Measurements from ENCODE around the gene POU3F3.

POU3F3 gene

DNA sequence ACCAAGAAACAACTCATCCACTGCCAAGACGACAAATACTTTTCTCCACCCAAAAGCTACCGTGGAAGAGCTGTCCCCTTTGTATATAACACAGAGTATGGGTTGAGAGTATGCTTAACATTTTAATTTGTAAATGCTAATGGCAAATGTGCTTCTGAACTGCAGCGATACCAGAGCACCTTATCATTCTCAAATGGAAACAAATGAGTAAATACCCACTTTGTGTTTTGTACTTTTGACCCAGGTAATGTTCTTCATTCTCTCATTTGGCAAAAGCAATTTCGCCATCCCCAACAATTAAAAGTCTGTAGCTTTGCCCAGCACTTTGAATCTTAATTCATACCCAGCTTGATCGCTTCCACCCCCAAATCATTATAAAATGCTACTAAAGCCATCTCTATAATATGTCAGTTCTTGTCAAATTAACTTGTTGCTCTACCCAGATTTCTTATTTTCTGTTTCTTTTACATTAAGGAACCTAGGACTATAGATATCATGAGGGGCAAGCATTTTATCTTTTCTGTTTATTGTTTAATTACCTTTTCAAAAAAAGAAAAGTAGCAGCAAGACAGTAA is 6.2 kb upstream of the POU3F3 start:
- no peak for DNase-seq

DNA sequence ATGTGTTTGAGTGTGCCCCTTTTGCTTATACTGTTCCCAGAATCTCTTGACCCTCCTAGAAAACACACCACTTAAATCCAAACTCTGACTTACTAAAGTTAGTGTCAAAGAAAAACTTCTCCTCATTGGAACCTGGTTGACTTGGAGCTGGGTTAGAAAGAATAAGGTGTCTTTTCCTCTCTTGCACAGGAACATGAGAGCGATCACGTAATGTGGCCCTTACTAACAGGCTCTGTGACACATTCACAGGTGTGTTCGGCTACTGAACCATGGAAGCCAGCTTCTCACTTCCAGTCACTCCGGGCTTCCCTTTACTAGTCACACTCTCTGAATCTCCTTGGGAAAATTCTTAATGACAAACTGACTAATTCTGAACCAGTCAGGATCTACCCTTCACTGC is 5.4 kb upstream of the POU3F3 start:
- no peak for DNase-seq

DNA sequence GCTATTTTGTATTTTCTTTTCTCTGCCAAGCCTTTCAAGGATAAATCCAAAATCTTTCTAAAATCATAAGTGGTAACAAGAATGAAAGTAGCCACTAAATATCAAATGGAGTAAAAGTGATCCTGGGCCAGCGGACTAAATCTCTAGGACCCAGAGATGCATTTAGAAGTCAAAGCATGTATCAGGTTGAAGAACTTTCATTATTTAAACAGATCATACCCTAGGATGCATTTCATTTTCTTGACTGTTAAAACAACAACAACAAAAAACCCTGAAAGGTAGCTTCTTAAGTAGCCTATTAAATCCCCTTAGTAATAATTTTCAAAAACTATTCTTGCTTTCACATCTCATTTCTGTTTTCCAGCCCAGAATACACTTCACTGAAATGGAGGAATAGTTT is 4.8 kb upstream of the POU3F3 start:
- no peak for DNase-seq

DNA sequence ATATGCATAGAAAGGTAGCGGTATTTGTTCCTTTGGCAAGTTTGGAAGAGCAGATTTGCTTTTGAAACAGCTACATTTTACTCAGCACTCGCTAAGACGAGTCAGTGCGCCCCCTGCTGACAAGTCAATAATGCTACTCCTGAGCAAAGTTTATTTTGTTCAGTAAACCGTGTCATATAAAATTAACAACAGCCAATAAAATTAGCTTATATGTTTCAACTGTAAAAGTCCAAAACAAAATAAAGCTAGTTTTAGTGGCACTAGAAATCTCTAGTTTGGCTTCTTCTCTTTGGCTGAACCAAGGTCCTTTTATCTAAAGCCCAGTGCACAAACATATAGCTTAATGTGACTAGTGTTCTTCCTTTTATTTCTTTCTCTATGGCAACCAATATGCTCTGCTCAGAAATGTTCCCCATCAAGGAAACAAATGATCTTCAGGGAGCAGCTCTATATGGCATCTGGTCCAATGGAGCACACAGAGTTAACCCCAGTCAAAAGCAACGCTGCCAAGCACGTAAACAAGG is 4.2 kb upstream of the POU3F3 start:
- peak; percentile 28 for DNase-seq

DNA sequence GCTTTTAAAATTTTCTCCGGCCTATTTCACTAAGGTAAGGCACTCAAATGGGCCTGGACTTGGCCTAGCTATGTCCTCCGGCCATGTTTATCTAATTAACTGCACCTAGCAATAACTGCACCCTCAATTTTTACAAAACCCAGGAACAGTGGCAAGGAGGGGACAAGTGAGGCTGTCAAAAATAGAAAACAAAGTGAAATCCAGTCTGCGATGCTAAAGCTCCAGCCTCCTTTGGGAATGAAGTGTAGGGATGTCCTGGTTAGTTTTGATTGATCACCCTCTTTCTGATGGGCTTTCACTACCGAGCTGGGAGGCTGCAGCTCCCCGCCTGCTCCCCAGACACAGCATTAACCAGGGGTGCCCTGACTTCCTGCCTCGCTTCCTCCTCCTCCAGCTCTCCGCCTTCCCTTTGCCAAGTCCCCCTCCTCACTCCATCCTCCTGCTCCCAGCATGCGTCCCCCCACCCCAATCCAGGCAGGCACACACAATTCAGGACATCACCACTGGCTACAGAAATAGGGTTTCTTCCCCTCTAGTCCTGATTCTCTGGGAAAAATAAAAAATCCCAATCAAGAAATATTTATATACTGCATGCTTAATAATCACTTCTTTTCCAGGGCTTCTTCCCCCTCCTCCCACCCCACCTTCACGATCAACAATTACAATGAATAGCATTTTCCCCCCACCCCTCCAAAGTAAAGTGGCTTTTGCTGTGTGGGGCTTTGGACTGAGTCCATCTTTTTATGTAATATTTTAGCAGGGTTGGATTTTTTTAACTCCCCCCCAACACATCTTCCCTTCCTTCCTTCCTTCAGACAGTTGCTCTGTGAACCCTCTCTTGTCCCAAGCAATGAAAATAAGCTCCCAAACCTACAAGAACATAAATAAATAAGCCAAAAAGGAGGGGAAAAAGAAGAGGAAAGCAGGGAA is 3.3 kb upstream of the POU3F3 start:
- no peak for DNase-seq

DNA sequence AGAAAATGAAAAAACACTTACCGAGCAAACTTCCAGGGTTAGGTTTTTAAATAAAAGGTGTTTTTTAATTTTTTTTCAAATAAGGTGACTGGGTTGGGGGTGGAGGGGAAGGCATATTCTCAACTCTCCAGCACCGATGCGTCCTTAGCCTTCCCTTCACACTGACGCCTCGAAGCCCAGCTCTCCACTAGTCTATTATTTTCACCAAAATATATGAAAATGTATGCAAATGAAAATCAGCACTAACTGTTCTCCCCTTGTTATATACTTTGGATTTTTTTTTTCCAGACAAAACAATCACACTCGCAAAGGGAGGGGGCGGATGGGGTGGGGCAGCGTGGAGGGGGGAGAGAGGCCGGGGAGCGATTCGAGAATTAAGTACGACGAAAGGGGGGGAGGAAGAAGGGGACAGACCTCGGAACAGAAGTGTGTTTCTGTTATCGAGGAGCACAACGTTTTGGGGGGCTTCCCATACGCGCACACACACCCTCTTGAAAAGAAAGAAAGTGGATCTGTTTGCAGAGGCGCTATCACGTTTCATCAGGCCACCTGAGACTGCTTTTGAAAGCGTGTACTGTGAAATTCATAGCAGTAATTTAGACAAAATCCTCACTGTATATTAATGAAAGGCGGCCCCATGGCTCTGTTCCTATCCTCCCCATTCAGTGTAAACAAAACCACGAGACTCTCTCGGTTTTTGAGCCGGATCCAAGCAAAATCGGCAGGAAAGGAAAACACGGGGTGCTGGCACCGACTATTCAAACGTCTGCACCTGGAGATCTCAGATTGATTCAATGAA is 2.4 kb upstream of the POU3F3 start:
- no peak for DNase-seq

DNA sequence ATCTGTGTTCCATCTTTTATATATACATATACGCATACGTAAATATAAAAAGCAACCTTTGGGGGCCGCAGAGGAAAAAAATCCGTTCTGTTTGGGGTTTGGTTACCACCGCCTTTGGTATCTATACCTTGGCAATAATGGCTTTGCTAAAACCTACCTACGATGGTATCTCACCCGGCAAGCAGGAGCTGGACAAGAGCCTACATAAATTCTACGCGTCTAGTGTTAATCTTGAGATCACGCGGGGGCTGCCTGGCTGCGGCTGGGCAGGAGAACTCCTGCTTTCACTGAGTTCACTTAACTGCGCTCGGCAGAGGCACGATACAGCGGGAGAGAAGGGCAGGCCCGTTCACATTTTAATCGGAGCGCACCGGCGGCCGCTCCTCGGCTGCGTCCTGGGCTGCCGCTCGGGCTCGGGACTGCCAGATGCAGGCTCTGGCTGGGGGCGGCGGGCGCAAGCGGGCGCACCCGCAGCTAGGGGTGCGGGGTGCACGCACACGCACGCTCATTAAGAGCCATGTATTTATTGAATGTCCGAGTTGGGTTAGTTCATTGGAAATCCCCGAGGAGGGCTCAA is 1.7 kb upstream of the POU3F3 start:
- no peak for DNase-seq

DNA sequence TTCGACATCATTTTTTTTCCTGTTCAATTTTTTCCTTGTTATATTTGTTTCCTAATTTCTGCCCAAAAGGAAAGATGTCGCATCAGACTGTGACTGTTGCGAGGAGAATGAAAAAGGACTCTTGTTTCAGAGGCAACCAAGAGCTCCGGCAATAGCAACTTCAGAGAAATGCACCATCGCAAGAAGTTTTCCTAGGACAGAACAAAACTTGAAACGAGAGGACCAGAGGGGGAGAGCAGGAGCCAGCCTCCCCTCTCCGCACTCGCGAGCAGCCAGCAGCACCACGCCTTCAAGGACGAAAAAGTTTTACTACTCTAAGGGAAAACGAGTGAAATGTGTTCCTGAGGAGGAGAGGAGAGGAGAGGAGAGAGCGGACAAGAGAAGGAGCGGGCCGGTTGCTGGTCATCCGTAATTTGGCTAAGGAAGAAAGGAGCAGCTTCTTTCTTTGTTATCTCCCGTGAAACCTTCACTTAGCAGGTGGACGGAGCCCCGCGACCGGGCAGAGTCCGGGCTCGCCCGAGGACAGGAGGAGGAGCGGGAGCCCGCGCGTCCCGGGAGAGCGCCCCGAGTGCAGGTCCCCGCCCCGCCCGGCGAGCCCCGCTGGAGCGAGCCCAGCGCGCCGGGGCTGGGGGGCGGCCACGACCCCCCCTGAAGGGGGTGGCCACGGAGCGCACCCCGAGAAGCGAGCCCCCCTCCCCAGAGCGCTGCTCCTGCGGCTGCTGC is 744 bp downstream of the POU3F3 start:
- no peak for DNase-seq

DNA sequence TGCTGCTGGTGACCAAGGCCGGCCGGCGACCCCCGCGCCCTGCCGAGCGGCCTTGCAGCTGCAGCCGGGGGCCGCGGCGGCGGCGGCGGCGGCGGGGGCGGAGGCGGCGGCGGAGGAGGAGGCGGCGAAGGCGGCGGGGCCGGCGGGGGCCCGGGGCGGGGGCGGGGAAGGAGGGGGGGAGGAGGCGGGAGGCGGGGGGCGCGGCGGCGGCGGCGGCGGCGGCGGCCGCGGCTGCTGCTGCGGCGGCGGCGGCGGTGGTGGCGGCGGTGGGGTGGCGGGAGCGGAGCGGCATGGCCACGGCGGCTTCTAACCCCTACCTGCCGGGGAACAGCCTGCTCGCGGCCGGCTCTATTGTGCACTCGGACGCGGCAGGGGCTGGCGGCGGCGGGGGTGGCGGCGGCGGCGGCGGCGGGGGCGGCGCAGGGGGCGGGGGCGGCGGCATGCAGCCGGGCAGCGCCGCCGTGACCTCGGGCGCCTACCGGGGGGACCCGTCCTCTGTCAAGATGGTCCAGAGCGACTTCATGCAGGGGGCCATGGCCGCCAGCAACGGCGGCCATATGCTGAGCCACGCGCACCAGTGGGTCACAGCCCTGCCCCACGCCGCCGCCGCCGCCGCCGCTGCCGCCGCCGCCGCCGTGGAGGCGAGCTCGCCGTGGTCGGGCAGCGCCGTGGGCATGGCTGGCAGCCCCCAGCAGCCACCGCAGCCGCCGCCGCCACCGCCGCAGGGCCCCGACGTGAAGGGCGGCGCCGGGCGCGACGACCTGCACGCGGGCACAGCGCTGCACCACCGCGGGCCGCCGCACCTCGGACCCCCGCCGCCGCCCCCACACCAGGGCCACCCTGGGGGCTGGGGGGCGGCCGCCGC is 1.5 kb downstream of the POU3F3 start:
- DNase-seq = no peak

DNA sequence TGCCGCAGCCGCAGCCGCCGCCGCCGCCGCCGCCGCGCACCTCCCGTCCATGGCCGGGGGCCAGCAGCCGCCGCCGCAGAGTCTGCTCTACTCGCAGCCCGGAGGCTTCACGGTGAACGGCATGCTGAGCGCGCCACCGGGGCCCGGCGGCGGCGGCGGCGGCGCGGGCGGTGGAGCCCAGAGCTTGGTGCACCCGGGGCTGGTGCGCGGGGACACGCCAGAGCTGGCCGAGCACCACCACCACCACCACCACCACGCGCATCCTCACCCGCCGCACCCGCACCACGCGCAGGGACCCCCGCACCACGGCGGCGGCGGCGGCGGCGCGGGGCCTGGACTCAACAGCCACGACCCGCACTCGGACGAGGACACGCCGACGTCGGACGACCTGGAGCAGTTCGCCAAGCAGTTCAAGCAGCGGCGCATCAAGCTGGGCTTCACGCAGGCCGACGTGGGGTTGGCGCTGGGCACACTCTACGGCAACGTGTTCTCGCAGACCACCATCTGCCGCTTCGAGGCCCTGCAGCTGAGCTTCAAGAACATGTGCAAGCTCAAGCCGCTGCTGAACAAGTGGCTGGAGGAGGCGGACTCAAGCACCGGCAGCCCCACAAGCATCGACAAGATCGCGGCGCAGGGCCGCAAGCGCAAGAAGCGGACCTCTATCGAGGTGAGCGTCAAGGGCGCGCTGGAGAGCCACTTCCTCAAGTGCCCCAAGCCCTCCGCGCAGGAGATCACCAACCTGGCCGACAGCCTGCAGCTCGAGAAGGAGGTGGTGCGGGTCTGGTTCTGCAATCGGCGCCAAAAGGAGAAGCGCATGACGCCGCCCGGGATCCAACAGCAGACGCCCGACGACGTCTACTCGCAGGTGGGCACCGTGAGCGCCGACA is 2.4 kb downstream of the POU3F3 start:
- DNase-seq = no peak

DNA sequence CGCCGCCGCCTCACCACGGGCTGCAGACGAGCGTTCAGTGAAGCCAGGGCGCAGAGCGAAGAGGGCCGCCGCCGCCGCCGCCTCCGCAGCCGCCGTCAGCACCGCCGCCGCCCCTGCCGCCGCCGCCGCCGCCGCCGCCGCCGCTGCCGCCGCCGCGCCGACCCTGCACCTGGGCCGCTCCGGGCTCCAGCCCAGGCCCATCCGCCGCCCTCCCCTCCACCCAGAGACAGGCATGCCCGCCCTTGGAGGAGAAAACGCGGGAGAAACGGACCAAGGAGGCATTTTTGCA is 3.0 kb downstream of the POU3F3 start:
- no peak for DNase-seq

DNA sequence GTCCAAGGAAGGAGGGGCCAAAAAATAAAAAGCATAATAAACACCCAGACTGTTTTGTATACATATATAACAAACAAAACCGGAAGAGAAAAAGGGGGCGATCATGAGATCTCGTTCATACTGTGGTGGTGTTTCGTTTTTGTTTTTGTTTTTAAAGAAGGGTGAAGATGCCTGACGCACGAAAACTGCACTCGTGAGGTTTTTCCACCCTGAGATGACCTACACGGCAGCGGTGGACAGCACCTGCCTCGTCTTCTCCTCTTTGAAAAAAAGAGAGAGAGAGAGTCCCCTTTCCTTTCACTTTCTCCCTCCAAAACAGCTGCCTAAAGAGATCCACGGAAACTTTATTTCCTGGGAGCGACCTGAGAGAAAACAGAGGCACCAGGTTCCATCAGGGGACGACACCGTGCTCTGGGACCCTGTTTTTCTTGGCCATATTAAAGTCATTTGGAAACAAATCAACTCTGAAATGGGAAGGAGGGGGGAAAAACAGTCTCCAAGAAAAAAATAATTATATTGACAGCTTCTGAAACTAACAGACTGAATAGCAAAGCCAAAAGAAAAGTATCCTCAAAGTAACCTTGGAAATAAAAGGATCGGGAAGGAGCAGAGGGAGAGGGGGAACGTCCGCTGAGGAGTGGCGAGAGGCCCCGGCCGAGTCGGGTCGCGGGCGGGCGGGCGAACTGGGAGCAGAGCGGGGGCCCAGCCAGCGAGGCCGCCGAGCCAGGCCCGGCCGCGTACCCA is 3.5 kb downstream of the POU3F3 start:
- DNase-seq = no peak

DNA sequence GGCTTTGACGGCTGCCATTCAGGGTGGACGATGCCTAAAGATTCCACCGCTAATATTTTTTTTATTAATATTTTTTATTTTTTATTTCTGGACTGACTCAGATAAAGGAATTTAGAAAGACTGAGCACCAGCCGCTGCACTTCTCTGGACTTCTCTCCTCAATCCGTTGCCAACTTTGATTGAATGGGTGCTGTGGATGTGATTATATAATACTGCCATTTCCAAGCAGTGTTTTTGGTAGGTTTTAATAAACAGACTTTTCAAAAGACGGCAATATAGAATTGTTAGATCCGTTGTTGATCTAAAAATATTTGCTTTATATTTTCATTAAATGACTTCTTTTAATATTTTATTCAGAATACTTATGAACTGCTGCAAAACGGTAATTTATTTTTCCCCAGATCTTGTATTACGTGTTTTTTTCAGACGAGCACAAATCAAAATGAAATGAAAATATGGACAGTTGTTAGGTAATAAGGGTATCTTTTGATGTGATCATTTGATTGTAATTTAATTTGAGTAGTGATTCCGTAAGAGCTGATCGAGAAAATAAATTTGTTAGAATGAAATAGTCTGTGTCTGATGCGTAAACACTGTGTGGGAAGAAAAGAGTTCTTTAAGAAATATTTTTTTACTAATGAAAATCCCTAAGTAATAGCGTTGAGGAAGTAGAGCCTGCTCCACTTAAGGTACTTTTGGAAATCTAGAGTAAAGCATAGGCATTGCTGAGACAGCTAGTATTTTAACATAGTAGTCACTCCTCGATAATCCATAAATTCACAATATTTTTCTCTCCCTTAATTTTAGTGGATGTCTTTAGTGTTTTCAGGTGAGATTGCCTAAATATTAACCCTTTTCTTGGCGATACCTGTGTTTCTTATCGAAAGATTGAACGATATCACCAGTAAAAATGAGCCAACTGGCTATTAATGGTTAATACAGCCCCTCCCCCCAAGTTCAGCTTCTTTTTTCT is 4.4 kb downstream of the POU3F3 start:
- no peak for DNase-seq

DNA sequence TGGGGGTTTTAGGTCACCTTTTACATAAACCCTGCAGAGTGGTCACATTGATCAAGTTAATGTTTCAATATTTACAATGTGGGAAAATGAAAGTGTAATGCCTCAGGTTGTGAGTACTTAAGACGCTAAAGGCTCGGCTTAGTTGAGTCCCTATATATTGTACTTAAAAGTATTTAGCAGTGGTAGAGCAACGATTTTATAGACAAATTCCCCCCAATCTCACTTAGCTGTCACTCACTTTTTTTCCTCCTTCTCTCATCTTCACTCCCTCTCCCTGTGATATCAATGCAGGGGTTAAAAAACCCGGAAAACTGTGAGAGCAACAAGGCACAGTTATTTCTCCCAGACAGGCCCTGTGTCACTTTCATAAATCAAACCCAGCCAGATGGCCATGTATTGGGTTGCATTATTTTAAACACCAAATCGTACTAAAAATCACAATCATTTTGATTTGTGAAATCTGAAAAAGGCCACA is 5.4 kb downstream of the POU3F3 start:
- no peak for DNase-seq

DNA sequence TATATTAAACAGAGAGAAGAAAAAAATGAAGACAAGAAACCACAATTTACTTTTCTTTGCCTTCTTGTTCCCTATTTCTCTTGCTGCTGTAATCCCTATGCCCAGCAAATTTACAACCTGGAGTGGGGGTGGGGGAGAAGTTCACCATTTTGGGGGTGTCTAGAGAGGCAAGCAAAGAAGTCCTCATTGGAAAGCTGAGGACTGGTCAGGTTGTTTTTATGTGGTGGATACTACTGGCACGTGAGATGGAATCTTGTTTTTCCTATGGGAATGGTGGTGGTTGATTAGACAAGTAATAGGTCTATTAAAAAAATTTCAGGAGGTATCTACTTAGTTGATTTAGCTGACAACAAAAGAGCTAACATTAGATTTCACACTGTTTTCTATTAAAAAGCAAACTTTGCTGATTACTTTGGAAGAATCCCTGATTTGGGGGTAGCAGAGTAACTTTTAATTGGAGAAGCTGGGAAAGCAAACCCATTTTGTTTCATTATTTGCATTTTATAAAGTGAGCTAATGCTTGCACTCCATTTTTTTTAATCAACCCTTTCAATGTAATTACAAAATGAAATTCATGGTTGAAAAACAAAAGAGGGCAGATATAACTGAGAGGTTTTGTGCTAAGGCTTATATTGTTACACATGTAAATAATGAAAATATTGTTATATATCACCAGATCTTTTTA is 6.0 kb downstream of the POU3F3 start:
- DNase-seq = no peak

DNA sequence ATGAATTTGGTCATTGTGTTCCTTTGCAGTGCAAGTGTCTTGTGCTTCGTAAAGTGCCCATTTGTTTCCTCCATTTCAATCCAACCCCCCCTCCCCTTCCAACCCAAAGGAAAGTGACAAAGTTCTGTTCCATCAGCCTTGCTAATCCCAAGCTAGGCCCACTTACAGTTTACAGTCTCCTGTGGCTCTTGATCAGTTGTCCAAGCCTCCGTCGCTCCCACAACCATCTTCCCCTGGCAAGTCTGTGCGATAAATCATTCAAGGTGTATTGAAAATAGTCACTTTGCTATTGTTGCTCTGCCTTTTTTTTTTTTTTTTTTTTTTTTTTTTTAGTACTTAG is 6.5 kb downstream of the POU3F3 start:
- DNase-seq = no peak

DNA sequence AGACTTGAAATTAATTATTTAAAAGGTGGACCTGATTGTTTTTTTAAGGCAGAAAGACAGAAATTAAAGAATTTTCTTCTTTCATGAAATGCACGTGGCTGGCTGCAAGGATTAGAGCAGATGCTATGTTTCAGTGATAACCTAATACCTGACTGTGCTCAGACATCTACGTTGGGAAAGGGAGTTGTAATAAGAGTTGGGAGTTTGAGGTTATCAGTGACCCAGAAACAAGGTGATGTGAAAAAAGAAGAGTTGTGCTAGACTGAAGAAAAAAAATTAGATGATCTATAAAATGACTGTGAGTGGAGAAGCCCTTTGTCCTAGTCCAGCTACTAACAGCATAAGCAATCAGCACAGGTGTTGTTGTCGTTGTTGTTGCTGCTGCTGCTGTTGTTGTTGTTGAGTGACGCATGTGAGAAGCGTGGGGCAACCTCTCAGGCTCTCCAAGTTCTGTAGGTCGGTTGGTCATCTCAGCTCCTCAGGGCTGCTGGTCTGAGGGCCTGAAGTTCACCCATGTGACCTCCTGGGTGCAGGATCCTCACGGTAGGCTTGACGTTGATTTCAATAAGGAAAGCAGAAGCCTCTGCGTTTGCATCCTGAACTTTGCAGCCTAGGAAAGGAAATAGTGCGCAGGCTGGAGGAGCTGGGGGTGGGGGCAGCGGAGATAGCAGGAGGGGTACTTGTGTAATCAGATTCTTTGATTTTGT is 7.6 kb downstream of the POU3F3 start:
- no peak for DNase-seq

Data from EL (cell line).